Prostate gland (tissue), 2 donors: ENCODE results near the gene SCUBE1. TPM values are rescaled to one million over a fixed set of nuclear protein-coding genes. Genes with fewer than 3 reads are reported as not detected.

ENCODE experiments used
- DNase-seq: peaks from one replicate; pipeline ENCODE4 v3.0.0-alpha.2; 2019; ENCODE audit warnings: low spot score
- H3K27ac ChIP-seq, 2 donors: fragments of 200-600 bp; sonication (generic); 2 replicates each; pipeline ENCODE4 v1.5.1; 2017 to 2019
- H3K27me3 ChIP-seq: fragments of 200-600 bp; sonication (generic); replicated peaks from 2 replicates; pipeline ENCODE4 v1.5.1; 2019; ENCODE audit not compliant: insufficient read depth
- H3K36me3 ChIP-seq, 2 donors: fragments of 200-600 bp; sonication (generic); 1 replicate in 1 of 2; 2 replicates in 1 of 2; pipeline versions ENCODE4 v1.5.1 to v1.8.1; 2017 to 2019
- H3K4me1 ChIP-seq: fragments of 200-600 bp; sonication (generic); replicated peaks from 2 replicates; pipeline ENCODE4 v1.5.1; 2019
- H3K4me3 ChIP-seq, 2 donors: fragments of 200-600 bp; sonication (generic); 2 replicates each; pipeline ENCODE4 v1.5.1; 2017 to 2019
- H3K9me3 ChIP-seq: fragments of 200-600 bp; sonication (generic); 2 replicates; pipeline ENCODE4 v1.5.1; 2017
- CTCF ChIP-seq, 4 experiments: fragments of 200-600 bp in 2 of 4; fragments of 450-650 bp in 2 of 4; sonication (generic) in 2 of 4; IDR thresholded peaks; 1 replicate in 3 of 4; 2 replicates in 1 of 4; pipeline ENCODE4 v1.5.1; 2016 to 2019; ENCODE audit warnings: antibody characterized with exemption in 4 of 4, mild to moderate bottlenecking in 2 of 4, moderate library complexity in 2 of 4
- POLR2A ChIP-seq: fragments of 450-650 bp; IDR thresholded peaks from one replicate; pipeline ENCODE4 v1.6.1; 2016; ENCODE audit warnings: antibody characterized with exemption, mild to moderate bottlenecking
- POLR2AphosphoS5 ChIP-seq: sonication (generic); formaldehyde crosslinking; IDR thresholded peaks from one replicate; pipeline ENCODE4 v1.6.1; 2017; ENCODE audit warnings: antibody characterized with exemption
- WGBS: methylation state at CpG from one replicate; pipeline ENCODE4 v1.1.5; 2018; 5-methylcytosine and 5-hydroxymethylcytosine counted together
- intact Hi-C: fragments of 100-400 bp; cut with DNase I; formaldehyde crosslinking; loops from one replicate; pipeline ENCODE4 v1.14.2; 2022
- total RNA-seq, 2 donors: library from RNA; depleted of rRNA; stranded (reverse); fragments of >200 nt; gene quantifications; one replicate each; pipeline ENCODE4 v1.1.0, GENCODE V29; 2016

The SCUBE1 gene
- total RNA-seq, 2 donors from 2014 or later, result 0.68 to 23.5 TPM

- Histone ChIP-seq H3K9me3 (no peaks in the 10 kb centered on the region), H3K36me3 (no peaks in the 10 kb centered on the region), H3K27me3 (no peaks in the 10 kb centered on the region), H3K27ac (peak overlapping the region; percentile 34 to 55), H3K4me1 (peaks cover 8% of the 10 kb centered on the region), H3K4me3 (no peak overlapping the region)
- 36% methylated on average over 18 of the region's 19 CpGs for WGBS
- TF ChIP-seq POLR2A (no peak), POLR2AphosphoS5 (no peak)
- DNase-seq, result no peak
- intact Hi-C loops, result no loop called here
Measured at GRCh38 chr22:43226377-43227238, 116.6 kb downstream of the SCUBE1 start.

- Histone ChIP-seq H3K4me1 (peaks cover 8% of the 10 kb centered on the region), H3K4me3 (no peak overlapping the region), H3K27me3 (no peaks in the 10 kb centered on the region), H3K36me3 (no peaks in the 10 kb centered on the region), H3K9me3 (no peaks in the 10 kb centered on the region), H3K27ac (peak overlapping the region; percentile 34 to 55)
- WGBS, result 77% methylated on average over 8 of the region's 8 CpGs
- TF ChIP-seq POLR2A (no peak), POLR2AphosphoS5 (no peak), CTCF (IDR thresholded peaks at IDR 0.05) (no peak)
- no peak for DNase-seq
- intact Hi-C loops, result no loop called here
Measured at GRCh38 chr22:43225609-43226008, 117.6 kb downstream of the SCUBE1 start.

- Histone ChIP-seq H3K27ac (no peak overlapping the region), H3K27me3 (no peaks in the 10 kb centered on the region), H3K9me3 (no peaks in the 10 kb centered on the region), H3K4me1 (peaks cover 8% of the 10 kb centered on the region), H3K36me3 (no peaks in the 10 kb centered on the region), H3K4me3 (no peak overlapping the region)
- TF ChIP-seq POLR2AphosphoS5, result no peak
- no peak for TF ChIP-seq CTCF (IDR thresholded peaks at IDR 0.05)
- no peak for TF ChIP-seq POLR2A
- DNase-seq, result no peak
- intact Hi-C loops, result no loop called here
- WGBS, result 77% methylated on average over 13 of the region's 13 CpGs
Measured at GRCh38 chr22:43222987-43223386, 120.2 kb downstream of the SCUBE1 start.

- no peak for TF ChIP-seq CTCF (IDR thresholded peaks at IDR 0.05)
- no peak for TF ChIP-seq POLR2AphosphoS5
- TF ChIP-seq POLR2A, result no peak
Measured at GRCh38 chr22:43222262-43222661, 120.9 kb downstream of the SCUBE1 start.

GRCh38 chr22:43220625-43221380 is 122.4 kb downstream of the SCUBE1 start:
- WGBS, result 88% methylated on average over 22 of the region's 22 CpGs
- intact Hi-C loops, result no loop called here

More at GRCh38 chr22:43222262-43222661, 120.9 kb downstream of the SCUBE1 start:
- no peaks in the 10 kb centered on the region for H3K36me3 ChIP-seq
- H3K27me3 ChIP-seq, result no peaks in the 10 kb centered on the region
- 66% methylated on average over 10 of the region's 13 CpGs for WGBS
- no peak overlapping the region for H3K4me3 ChIP-seq
- peaks cover 8% of the 10 kb centered on the region for H3K4me1 ChIP-seq
- H3K27ac ChIP-seq, result no peak overlapping the region
- DNase-seq, result no peak
- intact Hi-C loops, result no loop called here
- H3K9me3 ChIP-seq, result no peaks in the 10 kb centered on the region

More at GRCh38 chr22:43220625-43221380, 122.4 kb downstream of the SCUBE1 start:
- TF ChIP-seq CTCF (IDR thresholded peaks at IDR 0.05), result no peak
- TF ChIP-seq POLR2A, result no peak
- TF ChIP-seq POLR2AphosphoS5, result no peak
- Histone ChIP-seq H3K36me3 (no peaks in the 10 kb centered on the region), H3K27ac (no peak overlapping the region), H3K4me3 (no peak overlapping the region), H3K9me3 (no peaks in the 10 kb centered on the region), H3K4me1 (no peaks in the 10 kb centered on the region), H3K27me3 (no peaks in the 10 kb centered on the region)
- DNase-seq, result no peak
